Neuron (in vitro differentiated cells): ENCODE measurements around the gene GNAS.

Experiments used
- H2AFZ ChIP-seq: one replicate; pipeline ENCODE4 v1.6.1; 2013; ENCODE audit warnings: low read depth, mild to moderate bottlenecking, inconsistent platforms, low read length, moderate library complexity
- H3K27me3 ChIP-seq: one replicate; pipeline ENCODE4 v1.6.1; 2013; ENCODE audit warnings: low read length; ENCODE audit not compliant: insufficient read depth
- H3K36me3 ChIP-seq: one replicate; pipeline ENCODE4 v1.6.1; 2013; ENCODE audit warnings: low read length; ENCODE audit not compliant: insufficient read depth
- H3K4me1 ChIP-seq: one replicate; pipeline ENCODE4 v1.6.1; 2013; ENCODE audit warnings: low read length; ENCODE audit not compliant: insufficient read depth
- H3K4me3 ChIP-seq: 2 replicates; pipeline ENCODE4 v1.5.1; 2013; ENCODE audit warnings: mild to moderate bottlenecking, low read length, moderate library complexity
- H3K9me3 ChIP-seq: one replicate; pipeline ENCODE4 v1.6.1; 2013; ENCODE audit warnings: low read length

Gene GNAS

DNA sequence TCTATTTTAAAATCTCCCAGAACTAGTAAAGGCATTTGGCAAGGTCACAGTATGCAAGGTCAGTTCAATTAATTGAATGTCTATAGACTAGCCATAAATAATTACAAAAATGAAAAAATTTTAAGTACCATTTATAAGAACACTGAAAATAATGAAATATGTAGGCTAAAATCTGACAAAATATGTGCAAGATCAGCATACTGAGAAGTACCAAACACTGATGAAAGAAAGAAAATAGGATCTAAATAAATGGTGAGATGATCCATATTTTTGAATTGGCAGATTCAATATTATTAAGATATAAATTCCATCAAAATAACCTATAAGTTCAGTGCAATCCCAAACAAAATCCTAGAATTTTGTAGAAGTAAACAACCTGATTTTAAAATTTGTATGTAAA is 100.5 kb downstream of the GNAS start:
- H3K36me3 ChIP-seq = no peaks in the 10 kb centered on the region
- H3K4me3 ChIP-seq = no peak overlapping the region
- H3K4me1 ChIP-seq = no peaks in the 10 kb centered on the region
- no peak overlapping the region for H2AFZ ChIP-seq
- H3K27me3 ChIP-seq = no peaks in the 10 kb centered on the region
- no peaks in the 10 kb centered on the region for H3K9me3 ChIP-seq

DNA sequence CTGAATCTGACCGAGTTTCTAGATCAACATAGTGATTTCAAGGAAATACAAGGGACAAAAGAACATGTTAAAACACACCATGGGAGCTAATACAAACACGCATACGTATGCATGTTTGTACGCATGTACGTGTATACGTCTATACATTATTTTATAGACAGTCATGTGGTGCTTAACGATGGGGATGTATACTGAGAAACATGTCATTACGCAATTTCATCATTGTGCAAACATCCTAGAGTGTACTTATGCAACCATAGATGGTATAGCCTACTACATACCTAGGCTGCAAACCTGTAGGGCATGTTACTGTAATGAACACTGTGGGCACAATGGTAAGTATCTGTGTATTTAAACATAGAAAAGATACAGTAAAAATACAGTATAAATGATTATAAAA is 103.6 kb downstream of the GNAS start:
- Histone ChIP-seq H3K27me3 (no peaks in the 10 kb centered on the region), H3K4me3 (no peak overlapping the region), H3K9me3 (no peaks in the 10 kb centered on the region), H3K4me1 (no peaks in the 10 kb centered on the region), H3K36me3 (no peaks in the 10 kb centered on the region), H2AFZ (no peak overlapping the region)

DNA sequence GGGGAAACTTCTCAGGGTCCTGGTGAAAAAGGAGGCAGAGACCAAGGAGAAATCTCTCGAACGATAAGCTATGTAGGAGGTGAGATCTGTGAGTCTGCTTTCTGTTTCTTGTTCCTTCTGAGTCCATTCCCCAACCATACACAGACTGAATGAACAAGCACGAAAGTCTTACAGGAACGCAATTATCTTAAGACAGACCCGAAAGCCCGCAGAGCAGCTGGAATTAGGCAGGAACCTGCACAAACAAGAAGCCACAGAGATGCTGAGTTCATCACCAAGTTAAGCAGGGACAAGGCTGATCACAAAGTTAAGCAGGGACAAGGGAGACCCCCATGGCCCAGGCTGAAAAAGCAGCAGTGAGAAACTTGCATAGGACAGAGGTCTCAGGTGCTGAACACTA is 107.1 kb downstream of the GNAS start:
- H3K4me1 ChIP-seq = no peaks in the 10 kb centered on the region

More for the DNA sequence above, 107.1 kb downstream of the GNAS start:
- Histone ChIP-seq H3K9me3 (peaks cover 3% of the 10 kb centered on the region), H3K36me3 (no peaks in the 10 kb centered on the region), H3K27me3 (peaks cover 5% of the 10 kb centered on the region), H3K4me3 (no peak overlapping the region), H2AFZ (no peak overlapping the region)
